ENCODE measurements around the gene HBE1. TPM values are rescaled to one million over a fixed set of nuclear protein-coding genes. Genes with fewer than 3 reads are reported as not detected.
"Not testable (repeated sequence)": the region's sequence is repeated elsewhere in the genome, so short reads cannot be mapped to it uniquely, and the experiment has no call there.

Gene HBE1
- not detected for polyA plus RNA-seq

GRCh38 chr11:5269715-5270147 lies at the start of gene HBE1:
HBE1 (minus strand) TSS chr11:5269945; CDS start chr11:5269890, 55 bp downstream.
- Mint-ChIP-seq H3K36me3 (no peaks in the 10 kb centered on the region), H3K9me3 (peaks cover 0 to 1% (median 0%) of the 10 kb centered on the region in 6 donors), H3K27me3 (ENCODE audit: low read depth in 3 of 3) (peaks cover 0 to 3% (median 2%) of the 10 kb centered on the region in 3 donors), H3K4me1 (no peaks in the 10 kb centered on the region), H3K4me3 (no peak within 1 kb of the TSS), H3K27ac (no peak within 1 kb of the TSS)
- DNase-seq: no peak

- Mint-ChIP-seq H3K4me1 (no peaks in the 10 kb centered on the region), H3K4me3 (no peak overlapping the region), H3K27ac (no peak overlapping the region), H3K9me3 (peaks cover 0 to 8% (median 0%) of the 10 kb centered on the region in 6 donors), H3K27me3 (ENCODE audit: low read depth in 3 of 3) (no peaks in the 10 kb centered on the region), H3K36me3 (no peaks in the 10 kb centered on the region)
- no peak for DNase-seq
Measured at GRCh38 chr11:5317292-5317691, 47.5 kb upstream of the HBE1 start.

DNA sequence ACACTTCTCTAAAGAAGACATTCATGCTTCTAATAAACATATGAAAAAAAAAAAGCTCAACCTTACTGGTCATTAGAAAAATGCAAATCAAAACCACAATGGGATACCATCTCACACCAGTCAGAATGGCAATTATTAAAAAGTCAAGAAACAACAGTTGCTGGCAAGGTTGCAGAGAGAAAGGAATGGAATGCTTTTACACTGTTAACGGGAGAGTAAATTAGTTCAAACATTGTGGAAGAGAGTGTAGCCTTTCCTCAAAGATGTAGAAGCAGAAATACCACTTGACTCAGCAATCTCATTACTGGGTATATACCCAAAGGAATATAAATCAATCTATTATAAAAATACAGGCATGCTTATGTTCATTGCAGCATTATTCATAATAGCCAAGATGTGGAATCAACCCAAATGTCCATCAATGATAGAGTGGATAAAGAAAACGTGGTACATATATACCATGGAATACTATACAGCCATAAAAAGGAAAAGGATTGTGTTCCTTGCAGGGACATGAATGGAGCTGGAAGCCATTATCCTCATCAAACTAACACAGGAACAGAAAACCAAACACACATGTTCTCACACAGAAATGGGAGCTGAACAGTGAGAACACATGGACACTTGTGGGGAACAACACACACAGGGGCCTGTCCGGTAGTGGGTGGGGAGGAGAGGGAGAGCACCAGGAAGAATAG lies 43.7 kb upstream of the HBE1 start:
- not testable (repeated sequence) for H3K36me3 Mint-ChIP-seq; H3K4me1 Mint-ChIP-seq; H3K4me3 Mint-ChIP-seq; H3K27ac Mint-ChIP-seq; H3K9me3 Mint-ChIP-seq; DNase-seq; H3K27me3 Mint-ChIP-seq (ENCODE audit: low read depth in 3 of 3)

- Mint-ChIP-seq H3K9me3 (peaks cover 0 to 9% (median 2%) of the 10 kb centered on the region in 6 donors), H3K27me3 (ENCODE audit: low read depth in 3 of 3) (peaks cover 0 to 1% (median 0%) of the 10 kb centered on the region in 3 donors), H3K4me1 (no peaks in the 10 kb centered on the region), H3K4me3 (no peak overlapping the region), H3K27ac (no peak overlapping the region), H3K36me3 (no peaks in the 10 kb centered on the region)
- no peak for DNase-seq
Measured at GRCh38 chr11:5310423-5310822, 40.7 kb upstream of the HBE1 start.

- no peak for DNase-seq
- H3K27ac Mint-ChIP-seq: no peak overlapping the region
- peaks cover 0 to 4% (median 2%) of the 10 kb centered on the region in 6 donors for H3K9me3 Mint-ChIP-seq
- no peaks in the 10 kb centered on the region for H3K4me1 Mint-ChIP-seq
- peaks cover 0 to 1% (median 0%) of the 10 kb centered on the region in 3 donors for H3K27me3 Mint-ChIP-seq (ENCODE audit: low read depth in 3 of 3)
- H3K36me3 Mint-ChIP-seq: no peaks in the 10 kb centered on the region
- H3K4me3 Mint-ChIP-seq: no peak overlapping the region
Measured at GRCh38 chr11:5307256-5308019, 37.7 kb upstream of the HBE1 start.

DNA sequence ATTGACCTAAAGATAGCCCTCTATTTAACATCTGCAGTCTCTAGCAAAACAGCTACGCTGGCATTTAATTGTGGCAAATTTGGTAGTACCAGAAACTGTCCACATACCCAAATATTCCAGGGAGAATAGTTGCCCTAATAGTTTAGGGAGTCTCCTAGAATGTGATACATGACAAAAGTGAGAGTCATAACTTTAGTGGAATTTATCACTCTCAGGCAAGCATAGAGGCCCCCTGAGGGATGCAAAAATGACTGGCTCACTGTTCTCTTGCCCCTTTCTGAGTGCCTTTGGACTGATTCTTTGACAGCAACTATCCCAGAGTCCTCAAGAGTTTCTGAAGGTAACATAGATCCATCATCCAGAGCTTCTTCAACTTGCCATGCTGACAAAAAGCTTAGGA lies 34.3 kb upstream of the HBE1 start:
- Mint-ChIP-seq H3K27ac (no peak overlapping the region), H3K4me1 (no peaks in the 10 kb centered on the region), H3K27me3 (ENCODE audit: low read depth in 3 of 3) (no peaks in the 10 kb centered on the region), H3K36me3 (no peaks in the 10 kb centered on the region), H3K9me3 (peaks cover 0 to 4% (median under 1%) of the 10 kb centered on the region in 6 donors), H3K4me3 (no peak overlapping the region)
- DNase-seq: no peak

DNA sequence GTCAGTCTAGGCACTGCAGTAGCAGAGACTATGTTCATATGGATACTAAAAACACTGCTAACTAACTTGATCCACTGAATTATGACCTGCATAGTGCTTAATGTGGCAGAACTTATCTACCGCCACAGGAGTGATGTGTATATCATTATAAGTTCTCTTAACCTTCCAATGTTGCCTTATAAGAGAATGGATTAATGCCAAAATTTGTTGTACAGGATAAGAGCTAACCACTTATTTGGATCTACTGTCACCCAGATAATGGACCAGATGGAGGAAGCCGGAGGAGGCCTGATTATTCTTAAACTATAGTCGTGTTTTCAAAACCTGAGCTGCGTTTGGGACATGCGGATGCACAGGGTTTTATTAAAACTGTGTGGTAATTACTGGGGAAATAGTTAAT lies 33.9 kb upstream of the HBE1 start:
- Mint-ChIP-seq H3K27ac (no peak overlapping the region), H3K4me3 (no peak overlapping the region), H3K4me1 (no peaks in the 10 kb centered on the region), H3K36me3 (no peaks in the 10 kb centered on the region), H3K27me3 (ENCODE audit: low read depth in 3 of 3) (no peaks in the 10 kb centered on the region), H3K9me3 (peaks cover 0 to 4% (median under 1%) of the 10 kb centered on the region in 6 donors)
- no peak for DNase-seq

- Mint-ChIP-seq H3K27me3 (ENCODE audit: low read depth in 3 of 3) (peaks cover 0 to 3% (median 0%) of the 10 kb centered on the region in 3 donors), H3K4me3 (no peak within 1 kb of the TSS), H3K27ac (no peak within 1 kb of the TSS), H3K36me3 (no peaks in the 10 kb centered on the region), H3K9me3 (peaks cover 0 to 2% (median 0%) of the 10 kb centered on the region in 6 donors), H3K4me1 (no peaks in the 10 kb centered on the region)
- DNase-seq: no peak
Measured at GRCh38 chr11:5301846-5302245, 32.1 kb upstream of the HBE1 start, which contains the start of gene OR51B4. OR51B4 (minus strand) TSS chr11:5301946; CDS start chr11:5301946, 0 bp downstream.

GRCh38 chr11:5300251-5300650 lies 30.5 kb upstream of the HBE1 start:
- no peaks in the 10 kb centered on the region for H3K36me3 Mint-ChIP-seq
- no peak overlapping the region for H3K4me3 Mint-ChIP-seq
- H3K4me1 Mint-ChIP-seq: no peaks in the 10 kb centered on the region
- H3K27ac Mint-ChIP-seq: no peak overlapping the region
- peaks cover 0 to 3% (median 0%) of the 10 kb centered on the region in 3 donors for H3K27me3 Mint-ChIP-seq (ENCODE audit: low read depth in 3 of 3)
- H3K9me3 Mint-ChIP-seq: peaks cover 0 to 2% (median 0%) of the 10 kb centered on the region in 6 donors
- no peak for DNase-seq

DNA sequence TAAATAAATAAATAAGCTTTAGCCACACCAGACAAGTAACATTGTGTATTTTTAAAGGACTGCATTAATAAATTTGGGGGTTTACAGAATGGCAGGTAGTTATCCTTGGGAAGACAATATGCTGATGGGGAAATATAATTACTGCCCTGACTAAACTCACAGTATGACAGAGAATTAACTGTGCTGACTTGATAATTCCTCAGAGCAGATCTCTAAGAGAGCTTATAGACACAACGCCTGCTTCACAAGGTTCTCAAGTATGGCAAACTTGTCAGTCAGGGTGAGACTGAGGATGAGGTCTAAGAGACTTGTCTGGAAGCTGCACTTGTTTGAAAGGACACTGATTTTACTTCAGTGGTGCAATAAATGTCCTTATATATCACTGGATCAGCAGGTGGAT lies 28.7 kb upstream of the HBE1 start:
- H3K36me3 Mint-ChIP-seq: no peaks in the 10 kb centered on the region
- no peaks in the 10 kb centered on the region for H3K4me1 Mint-ChIP-seq
- H3K4me3 Mint-ChIP-seq: no peak overlapping the region
- DNase-seq: no peak
- H3K27me3 Mint-ChIP-seq (ENCODE audit: low read depth in 3 of 3): peaks cover 0 to 3% (median 0%) of the 10 kb centered on the region in 3 donors
- no peak overlapping the region for H3K27ac Mint-ChIP-seq
- peaks cover 0 to 2% (median 0%) of the 10 kb centered on the region in 6 donors for H3K9me3 Mint-ChIP-seq

GRCh38 chr11:5297721-5298323 lies 28.1 kb upstream of the HBE1 start:
- DNase-seq: no peak
- no peaks in the 10 kb centered on the region for H3K4me1 Mint-ChIP-seq
- H3K4me3 Mint-ChIP-seq: no peak overlapping the region

GRCh38 chr11:5294342-5294995 lies 24.7 kb upstream of the HBE1 start:
- H3K4me1 Mint-ChIP-seq; DNase-seq; H3K27me3 Mint-ChIP-seq (ENCODE audit: low read depth in 3 of 3); H3K36me3 Mint-ChIP-seq; H3K27ac Mint-ChIP-seq; H3K4me3 Mint-ChIP-seq; H3K9me3 Mint-ChIP-seq: not testable (repeated sequence)

More at GRCh38 chr11:5297721-5298323, 28.1 kb upstream of the HBE1 start:
- Mint-ChIP-seq H3K27me3 (ENCODE audit: low read depth in 3 of 3) (peaks cover 0 to 4% (median 0%) of the 10 kb centered on the region in 3 donors), H3K27ac (no peak overlapping the region), H3K9me3 (peaks cover 0 to 6% (median 0%) of the 10 kb centered on the region in 6 donors), H3K36me3 (no peaks in the 10 kb centered on the region)

GRCh38 chr11:5293028-5293427 lies 23.3 kb upstream of the HBE1 start:
- Mint-ChIP-seq H3K9me3 (peaks cover 0 to 6% (median 0%) of the 10 kb centered on the region in 6 donors), H3K4me1 (no peaks in the 10 kb centered on the region), H3K27ac (no peak overlapping the region), H3K4me3 (no peak overlapping the region), H3K27me3 (ENCODE audit: low read depth in 3 of 3) (peaks cover 0 to 4% (median 0%) of the 10 kb centered on the region in 3 donors), H3K36me3 (no peaks in the 10 kb centered on the region)
- DNase-seq: no peak

Measured in immature natural killer cell (primary cell).